B cell (primary cell): ENCODE measurements around the gene AKT2. TPM values are rescaled to one million over a fixed set of nuclear protein-coding genes. Genes with fewer than 3 reads are reported as not detected.

Experiments
- ATAC-seq: fragments of 200-7000 bp; cut with Tn5 transposase; one replicate; pipeline ENCODE4 v1.10.0; 2021; ENCODE audit warnings: low read depth, mild to moderate bottlenecking, moderate number of reproducible peaks, moderate library complexity
- CTCF ChIA-PET: fragments of 350-600 bp; sonication (Branson Sonifier 250); formaldehyde crosslinking; loops from one replicate; lab custom pipeline; 2021; ENCODE audit warnings: antibody characterized with exemption, inconsistent platforms; lab: Charles Lee
- POLR2A ChIA-PET: fragments of 350-600 bp; sonication (Branson Sonifier 250); formaldehyde crosslinking; loops from one replicate; lab custom pipeline; 2021; ENCODE audit warnings: antibody characterized with exemption; lab: Charles Lee
- DNase-seq: peaks from one replicate; pipeline ENCODE4 v3.0.0; 2013
- H2AFZ ChIP-seq: 2 replicates; pipeline ENCODE4 v1.6.1; 2012; ENCODE audit warnings: mild to moderate bottlenecking, low read depth, low read length; ENCODE audit not compliant: insufficient read depth, poor library complexity, severe bottlenecking
- H3K27ac ChIP-seq, 2 donors: 1 replicate in 1 of 2; 2 replicates in 1 of 2; pipeline ENCODE4 v1.5.1; 2012 to 2013; ENCODE audit warnings: low read length in 2 of 2, mild to moderate bottlenecking in 2 of 2, moderate library complexity in 1 of 2
- H3K27me3 ChIP-seq, 4 experiments: fragments of 200-600 bp in 1 of 4; sonication (generic) in 1 of 4; replicated peaks in 1 of 4; 1 replicate in 2 of 4; 2 replicates in 2 of 4; pipeline versions ENCODE4 v1.6.1 to v1.7.0; 2013 to 2016; ENCODE audit warnings: low read length in 3 of 4, mild to moderate bottlenecking in 2 of 4, mixed read lengths in 1 of 4, moderate library complexity in 1 of 4; ENCODE audit not compliant: insufficient read depth in 4 of 4, control insufficient read depth in 3 of 4; ENCODE audit errors: control extremely low read depth in 1 of 4
- H3K36me3 ChIP-seq, 2 experiments: replicated peaks in 1 of 2; 1 replicate in 1 of 2; 2 replicates in 1 of 2; pipeline versions ENCODE4 v1.6.1 to v1.7.1; 2013; ENCODE audit warnings: low read length in 1 of 2; ENCODE audit not compliant: insufficient read depth in 2 of 2, control insufficient read depth in 1 of 2; ENCODE audit errors: control extremely low read depth in 1 of 2, extremely low read depth in 1 of 2
- H3K4me1 ChIP-seq, 2 donors: fragments of 200-600 bp in 1 of 2; sonication (generic) in 1 of 2; 1 replicate in 1 of 2; 2 replicates in 1 of 2; pipeline versions ENCODE4 v1.5.1 to v1.6.1; 2013 to 2017; ENCODE audit warnings: low read length in 2 of 2; ENCODE audit not compliant: control insufficient read depth in 2 of 2, insufficient read depth in 2 of 2
- H3K4me2 ChIP-seq: replicated peaks from 2 replicates; pipeline ENCODE3; 2012; ENCODE audit warnings: mild to moderate bottlenecking, low read depth, low read length; ENCODE audit not compliant: poor library complexity, severe bottlenecking
- H3K4me3 ChIP-seq, 5 experiments: fragments of 200-600 bp in 1 of 5; sonication (generic) in 1 of 5; 1 replicate in 3 of 5; 2 replicates in 2 of 5; pipeline versions ENCODE4 v1.5.1 to v1.7.0; 2011 to 2016; ENCODE audit warnings: low read length in 4 of 5, mild to moderate bottlenecking in 4 of 5, low read depth in 2 of 5, control low read depth in 1 of 5, moderate library complexity in 1 of 5; ENCODE audit not compliant: insufficient read depth in 1 of 5; ENCODE audit errors: control extremely low read depth in 1 of 5, extremely low read depth in 1 of 5
- H3K79me2 ChIP-seq: fragments of 200-600 bp; sonication (generic); one replicate; pipeline ENCODE4 v1.6.0; 2016; ENCODE audit warnings: low read length; ENCODE audit not compliant: control insufficient read depth, insufficient read depth
- H3K9ac ChIP-seq: fragments of 200-600 bp; sonication (generic); 2 replicates; pipeline ENCODE4 v1.6.1; 2017; ENCODE audit warnings: mild to moderate bottlenecking, low read length, moderate library complexity
- H3K9me3 ChIP-seq, 3 donors: one replicate each; pipeline versions ENCODE4 v1.6.1 to v1.7.1; 2013; ENCODE audit warnings: low read length in 2 of 3; ENCODE audit not compliant: control insufficient read depth in 2 of 3, insufficient read depth in 1 of 3; ENCODE audit errors: control extremely low read depth in 1 of 3
- H4K20me1 ChIP-seq: 2 replicates; pipeline ENCODE4 v1.6.0; 2012; ENCODE audit warnings: mild to moderate bottlenecking, low read length; ENCODE audit not compliant: insufficient read depth, control insufficient read depth, poor library complexity, severe bottlenecking
- H3K27ac Mint-ChIP-seq: one replicate; pipeline ENCODE4 v1.8.0; 2021; ENCODE audit warnings: mixed read lengths
- H3K27me3 Mint-ChIP-seq: one replicate; pipeline ENCODE4 v1.8.0; 2021; ENCODE audit warnings: mixed read lengths
- H3K4me1 Mint-ChIP-seq: one replicate; pipeline ENCODE4 v1.8.0; 2021; ENCODE audit warnings: mixed read lengths
- H3K4me3 Mint-ChIP-seq: one replicate; pipeline ENCODE4 v1.8.0; 2021; ENCODE audit warnings: mixed read lengths
- H3K9me3 Mint-ChIP-seq: one replicate; pipeline ENCODE4 v1.8.0; 2022; ENCODE audit warnings: mixed read lengths; ENCODE audit not compliant: insufficient read depth
- CTCF ChIP-seq: fragments of 200-600 bp; IDR thresholded peaks from one replicate; pipeline ENCODE4 v1.8.0; 2022; ENCODE audit warnings: antibody characterized with exemption, mild to moderate bottlenecking
- EZH2 ChIP-seq: IDR thresholded peaks from 2 replicates; pipeline ENCODE4 v1.6.1; 2012; ENCODE audit warnings: borderline replicate concordance, low read depth, mild to moderate bottlenecking, moderate library complexity, low read length; ENCODE audit not compliant: insufficient read depth, poor library complexity, severe bottlenecking
- WGBS: methylation state at CpG from one replicate; pipeline ENCODE4 v1.1.5; 2013; ENCODE audit warnings: missing lambda C conversion rate; ENCODE audit not compliant: insufficient coverage; 5-methylcytosine and 5-hydroxymethylcytosine counted together
- intact Hi-C: fragments of 100-400 bp; cut with micrococcal nuclease; formaldehyde crosslinking; loops from one replicate; pipeline ENCODE4 v1.10.0; 2022
- polyA plus RNA-seq: library from polyadenylated mRNA; depleted of rRNA; stranded (reverse); fragments of >200 nt; gene quantifications from 2 replicates; pipeline ENCODE4 v1.2.3, GENCODE V29; 2012
- total RNA-seq, 2 donors: library from RNA; stranded (reverse); fragments of 120-200 nt in 1 of 2; gene quantifications; 1 replicate in 1 of 2; 2 replicates in 1 of 2; pipeline versions ENCODE4 v1.2.3 to v1.2.4, GENCODE V29; 2013 to 2022

AKT2 gene
- total and polyA plus RNA-seq, 2 donors (not counting 1 experiment from before 2014, with no cell fraction given): 195 to 243 TPM

DNA sequence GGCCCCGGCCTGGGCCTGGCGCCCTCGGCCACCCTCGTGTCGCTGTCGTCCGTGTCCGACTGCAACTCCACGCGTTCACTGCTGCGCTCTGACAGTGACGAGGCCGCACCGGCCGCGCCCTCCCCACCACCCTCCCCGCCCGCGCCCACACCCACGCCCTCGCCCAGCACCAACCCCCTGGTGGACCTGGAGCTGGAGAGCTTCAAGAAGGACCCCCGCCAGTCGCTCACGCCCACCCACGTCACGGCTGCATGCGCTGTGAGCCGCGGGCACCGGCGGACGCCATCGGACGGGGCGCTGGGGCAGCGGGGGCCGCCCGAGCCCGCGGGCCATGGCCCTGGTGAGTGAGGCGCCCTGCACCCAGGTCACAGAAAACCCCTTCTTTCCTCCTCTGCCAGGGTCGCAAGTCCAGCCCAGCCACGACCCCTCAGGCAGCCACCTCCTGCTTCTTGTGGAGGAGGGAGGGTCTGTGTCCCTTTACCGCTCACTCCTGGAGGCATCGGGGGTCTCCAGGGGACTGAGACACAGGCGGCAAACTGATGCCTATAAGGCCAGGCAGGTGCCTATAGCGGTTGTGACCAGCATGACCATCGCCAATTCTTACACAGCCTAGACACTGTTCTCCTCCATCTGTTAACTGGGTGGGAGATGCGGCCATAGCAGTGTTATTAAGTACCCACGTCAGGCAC lies 71.1 kb downstream of the AKT2 start:
- peaks cover 0 to 2% of the 10 kb centered on the region in 2 experiments for H3K36me3 ChIP-seq
- TF ChIP-seq CTCF: no peak
- TF ChIP-seq EZH2: no peak
- CTCF ChIA-PET: no interaction called here
- no peaks in the 10 kb centered on the region for H4K20me1 ChIP-seq
- H3K4me3 ChIP-seq: no peak overlapping the region
- Mint-ChIP-seq H3K4me3 (no peak overlapping the region), H3K27me3 (peaks cover 18% of the 10 kb centered on the region), H3K4me1 (peaks cover 4% of the 10 kb centered on the region), H3K9me3 (no peaks in the 10 kb centered on the region), H3K27ac (no peak overlapping the region)
- peaks cover 0 to 15% (median 0%) of the 10 kb centered on the region in 3 donors for H3K9me3 ChIP-seq
- DNase-seq: no peak
- no peak overlapping the region for H3K27ac ChIP-seq
- WGBS: 96% methylated on average over 25 of the region's 50 CpGs
- H3K79me2 ChIP-seq: no peaks in the 10 kb centered on the region
- no peak overlapping the region for H3K9ac ChIP-seq
- no peak overlapping the region for H2AFZ ChIP-seq
- H3K4me2 ChIP-seq: no peak overlapping the region
- POLR2A ChIA-PET: no interaction called here
- H3K27me3 ChIP-seq: peaks cover 0 to 26% (median 19%) of the 10 kb centered on the region in 4 experiments
- H3K4me1 ChIP-seq: peaks cover 9 to 23% of the 10 kb centered on the region in 2 donors
- ATAC-seq: no peak
- intact Hi-C loops: no loop called here

GRCh38 chr19:40213251-40213829 lies 71.8 kb downstream of the AKT2 start:
- 96% methylated on average over 52 of the region's 53 CpGs for WGBS
- Histone ChIP-seq H3K4me3 (no peak overlapping the region), H4K20me1 (no peaks in the 10 kb centered on the region), H3K4me2 (no peak overlapping the region), H3K27ac (no peak overlapping the region), H3K9me3 (peaks cover 0 to 15% (median 0%) of the 10 kb centered on the region in 3 donors), H3K9ac (no peak overlapping the region), H2AFZ (no peak overlapping the region), H3K27me3 (peaks cover 0 to 21% (median 15%) of the 10 kb centered on the region in 4 experiments), H3K36me3 (peaks cover 0 to 6% of the 10 kb centered on the region in 2 experiments), H3K4me1 (peaks cover 9 to 22% of the 10 kb centered on the region in 2 donors), H3K79me2 (no peaks in the 10 kb centered on the region)
- no peak for ATAC-seq
- Mint-ChIP-seq H3K4me3 (no peak overlapping the region), H3K27me3 (peaks cover 11% of the 10 kb centered on the region), H3K27ac (no peak overlapping the region), H3K9me3 (no peaks in the 10 kb centered on the region), H3K4me1 (peaks cover 4% of the 10 kb centered on the region)
- ChIA-PET CTCF (no interaction called here), POLR2A (no interaction called here)
- no peak for TF ChIP-seq EZH2
- no peak for TF ChIP-seq CTCF
- intact Hi-C loops: no loop called here
- no peak for DNase-seq
